22Rv1 (cell line): Measurements from ENCODE around the gene RAI2.
"Not testable (repeated sequence)": the region's sequence is repeated elsewhere in the genome, so short reads cannot be mapped to it uniquely, and the experiment has no call there.

Experiments
- ZFX ChIP-seq: fragments of 450-650 bp; IDR thresholded peaks from 2 replicates; pipeline ENCODE4 v1.6.1; 2017; ENCODE audit warnings: antibody characterized with exemption, borderline replicate concordance
- TF ChIP-seq, protein P1 (sequence below): fragments of 450-650 bp; IDR thresholded peaks from 2 replicates; pipeline ENCODE4 v1.5.1; 2017; ENCODE audit warnings: mild to moderate bottlenecking

DNA sequence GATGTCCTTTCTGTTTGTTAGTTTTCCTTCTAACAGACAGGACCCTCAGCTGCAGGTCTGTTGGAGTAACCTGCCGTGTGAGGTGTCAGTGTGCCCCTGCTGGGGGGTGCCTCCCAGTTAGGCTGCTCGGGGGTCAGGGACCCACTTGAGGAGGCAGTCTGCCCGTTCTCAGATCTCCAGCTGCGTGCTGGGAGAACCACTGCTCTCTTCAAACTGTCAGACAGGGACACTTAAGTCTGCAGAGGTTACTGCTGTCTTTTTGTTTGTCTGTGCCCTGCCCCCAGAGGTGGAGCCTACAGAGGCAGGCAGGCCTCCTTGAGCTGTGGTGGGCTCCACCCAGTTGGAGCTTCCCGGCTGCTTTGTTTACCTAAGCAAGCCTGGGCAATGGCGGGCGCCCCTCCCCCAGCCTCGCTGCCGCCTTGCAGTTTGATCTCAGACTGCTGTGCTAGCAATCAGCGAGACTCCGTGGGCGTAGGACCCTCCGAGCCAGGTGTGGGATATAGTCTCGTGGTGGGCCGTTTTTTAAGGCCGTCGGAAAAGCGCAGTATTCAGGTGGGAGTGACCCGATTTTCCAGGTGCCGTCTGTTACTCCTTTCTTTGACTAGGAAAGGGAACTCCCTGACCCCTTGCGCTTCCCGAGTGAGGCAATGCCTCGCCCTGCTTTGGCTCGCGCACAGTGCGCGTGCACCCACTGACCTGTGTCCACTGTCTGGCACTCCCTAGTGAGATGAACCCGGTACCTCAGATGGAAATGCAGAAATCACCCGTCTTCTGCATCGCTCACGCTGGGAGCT, 74.3 kb downstream of the RAI2 start:
- TF ChIP-seq, protein P1, sequence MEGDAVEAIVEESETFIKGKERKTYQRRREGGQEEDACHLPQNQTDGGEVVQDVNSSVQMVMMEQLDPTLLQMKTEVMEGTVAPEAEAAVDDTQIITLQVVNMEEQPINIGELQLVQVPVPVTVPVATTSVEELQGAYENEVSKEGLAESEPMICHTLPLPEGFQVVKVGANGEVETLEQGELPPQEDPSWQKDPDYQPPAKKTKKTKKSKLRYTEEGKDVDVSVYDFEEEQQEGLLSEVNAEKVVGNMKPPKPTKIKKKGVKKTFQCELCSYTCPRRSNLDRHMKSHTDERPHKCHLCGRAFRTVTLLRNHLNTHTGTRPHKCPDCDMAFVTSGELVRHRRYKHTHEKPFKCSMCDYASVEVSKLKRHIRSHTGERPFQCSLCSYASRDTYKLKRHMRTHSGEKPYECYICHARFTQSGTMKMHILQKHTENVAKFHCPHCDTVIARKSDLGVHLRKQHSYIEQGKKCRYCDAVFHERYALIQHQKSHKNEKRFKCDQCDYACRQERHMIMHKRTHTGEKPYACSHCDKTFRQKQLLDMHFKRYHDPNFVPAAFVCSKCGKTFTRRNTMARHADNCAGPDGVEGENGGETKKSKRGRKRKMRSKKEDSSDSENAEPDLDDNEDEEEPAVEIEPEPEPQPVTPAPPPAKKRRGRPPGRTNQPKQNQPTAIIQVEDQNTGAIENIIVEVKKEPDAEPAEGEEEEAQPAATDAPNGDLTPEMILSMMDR: not testable (repeated sequence)
- TF ChIP-seq ZFX: not testable (repeated sequence)
